ENCODE measurements around the gene COBL. TPM values are rescaled to one million over a fixed set of nuclear protein-coding genes. Genes with fewer than 3 reads are reported as not detected.

The COBL gene
- total RNA-seq, 1 experiment from 2014 or later = 52.3 TPM

DNA sequence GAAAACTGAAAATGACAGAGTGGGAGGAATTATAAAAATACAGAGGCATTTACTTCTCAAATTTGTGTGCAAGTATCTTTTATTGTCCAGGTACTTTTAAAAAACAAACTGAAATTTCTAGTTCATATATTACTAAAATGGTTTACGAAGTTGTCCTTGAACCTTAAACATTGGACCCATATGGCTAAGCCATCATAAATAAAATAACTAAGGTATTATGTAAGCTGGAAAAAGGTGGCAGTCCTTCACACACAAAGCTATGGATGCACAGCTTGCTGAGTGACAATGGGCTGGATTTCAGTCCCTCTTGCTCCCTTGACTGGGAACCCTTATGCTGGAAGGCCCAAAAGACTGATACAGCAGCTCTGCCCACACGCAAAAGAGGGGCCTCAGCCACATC is 66.1 kb downstream of the COBL start:
- no peak overlapping the region for H3K23ac ChIP-seq (ENCODE audit: insufficient read length, low read depth, low read length)
- no peak overlapping the region for H4K91ac ChIP-seq (ENCODE audit: insufficient read length, low read depth, low read length)
- Mint-ChIP-seq H3K27me3 (ENCODE audit: low read depth) (no peaks in the 10 kb centered on the region; the same call in 1 of the 2 replicates), H3K36me3 (ENCODE audit: insufficient read depth in 1 of 3, low read depth in 3 of 3) (no peaks in the 10 kb centered on the region), H3K9me3 (no peaks in the 10 kb centered on the region), H3K4me1 (peaks cover 17 to 29% of the 10 kb centered on the region in 2 experiments), H3K27ac (no peak overlapping the region), H3K4me3 (no peak overlapping the region)
- H4K8ac ChIP-seq (replicated peaks; ENCODE audit: insufficient read length, low read depth, low read length) = no peak overlapping the region
- H3K4me2 ChIP-seq (ENCODE audit: insufficient read depth, insufficient read length, low read length) = no peak overlapping the region
- no peak overlapping the region for H4K5ac ChIP-seq (ENCODE audit: insufficient read length, low read depth, low read length)
- no peak overlapping the region for H2AK5ac ChIP-seq (ENCODE audit: insufficient read length, low read length)
- H3K23me2 ChIP-seq (ENCODE audit: insufficient read length, low read depth, low read length, poor library complexity, severe bottlenecking) = no peaks in the 10 kb centered on the region
- H2BK15ac ChIP-seq (ENCODE audit: low read depth, low read length) = no peak overlapping the region
- H3K27me3 ChIP-seq (ENCODE audit: insufficient read depth, low read length) = no peaks in the 10 kb centered on the region
- H3K27ac ChIP-seq (ENCODE audit: insufficient read length, low read depth, low read length) = no peak overlapping the region
- H2BK12ac ChIP-seq (ENCODE audit: insufficient read length, low read depth, low read length) = no peak overlapping the region
- TF ChIP-seq, protein P1, sequence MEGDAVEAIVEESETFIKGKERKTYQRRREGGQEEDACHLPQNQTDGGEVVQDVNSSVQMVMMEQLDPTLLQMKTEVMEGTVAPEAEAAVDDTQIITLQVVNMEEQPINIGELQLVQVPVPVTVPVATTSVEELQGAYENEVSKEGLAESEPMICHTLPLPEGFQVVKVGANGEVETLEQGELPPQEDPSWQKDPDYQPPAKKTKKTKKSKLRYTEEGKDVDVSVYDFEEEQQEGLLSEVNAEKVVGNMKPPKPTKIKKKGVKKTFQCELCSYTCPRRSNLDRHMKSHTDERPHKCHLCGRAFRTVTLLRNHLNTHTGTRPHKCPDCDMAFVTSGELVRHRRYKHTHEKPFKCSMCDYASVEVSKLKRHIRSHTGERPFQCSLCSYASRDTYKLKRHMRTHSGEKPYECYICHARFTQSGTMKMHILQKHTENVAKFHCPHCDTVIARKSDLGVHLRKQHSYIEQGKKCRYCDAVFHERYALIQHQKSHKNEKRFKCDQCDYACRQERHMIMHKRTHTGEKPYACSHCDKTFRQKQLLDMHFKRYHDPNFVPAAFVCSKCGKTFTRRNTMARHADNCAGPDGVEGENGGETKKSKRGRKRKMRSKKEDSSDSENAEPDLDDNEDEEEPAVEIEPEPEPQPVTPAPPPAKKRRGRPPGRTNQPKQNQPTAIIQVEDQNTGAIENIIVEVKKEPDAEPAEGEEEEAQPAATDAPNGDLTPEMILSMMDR (conservative IDR thresholded peaks at IDR 0.05) = no peak
- peaks cover 5% of the 10 kb centered on the region for H3K79me1 ChIP-seq (ENCODE audit: insufficient read depth, low read depth, low read length, poor library complexity, severe bottlenecking)
- H4K20me1 ChIP-seq (ENCODE audit: control insufficient read depth, insufficient read depth, insufficient read length) = no peaks in the 10 kb centered on the region
- no peak overlapping the region for H2BK5ac ChIP-seq (ENCODE audit: insufficient read length, low read length)
- H2AFZ ChIP-seq (ENCODE audit: low read length) = no peak overlapping the region
- H3K9ac ChIP-seq (ENCODE audit: extremely low read depth, insufficient read length, low read length) = no peak overlapping the region
- no peak overlapping the region for H3T11ph ChIP-seq (ENCODE audit: low read length)
- H3K79me2 ChIP-seq (ENCODE audit: insufficient read depth, low read length) = peaks cover 3% of the 10 kb centered on the region; the same call in 1 of the 2 replicates
- DNase-seq = no peak
- H3K14ac ChIP-seq (ENCODE audit: insufficient read depth, low read length) = no peak overlapping the region
- H3K4me1 ChIP-seq (ENCODE audit: insufficient read depth, low read length) = peaks cover 2% of the 10 kb centered on the region; the same call in 1 of the 2 replicates
- no peak overlapping the region for H3K56ac ChIP-seq (ENCODE audit: insufficient read length, low read depth, low read length)
- no peak overlapping the region for H2BK20ac ChIP-seq (ENCODE audit: low read depth, low read length, poor library complexity, severe bottlenecking)
- WGBS (ENCODE audit: extremely low coverage, insufficient read length, low lambda C conversion rate) = no CpG with 5 or more reads among the region's 2 CpGs
- no peak overlapping the region for H2BK120ac ChIP-seq (ENCODE audit: low read depth, low read length, poor library complexity, severe bottlenecking)
- no peak overlapping the region for H3K4ac ChIP-seq (ENCODE audit: low read depth, low read length)
- no peak overlapping the region for H3K18ac ChIP-seq (ENCODE audit: insufficient read length, low read depth, low read length)
- H3K9me3 ChIP-seq (ENCODE audit: control insufficient read depth, low read depth, low read length) = no peaks in the 10 kb centered on the region

Data from H9 (cell line).